DOHH2 (cell line): ENCODE data around the gene DYNC2H1.

ENCODE experiments used
- CTCF ChIP-seq: fragments of 200-600 bp; sonication (generic); IDR thresholded peaks from one replicate; pipeline ENCODE4 v1.5.1; 2014; ENCODE audit warnings: antibody characterized with exemption, mild to moderate bottlenecking, low read depth, low read length; ENCODE audit not compliant: poor library complexity, severe bottlenecking
- EZH2phosphoT487 ChIP-seq: fragments of 200-600 bp; sonication (generic); IDR thresholded peaks from 2 replicates; pipeline ENCODE4 v1.6.1; 2017; ENCODE audit warnings: borderline replicate concordance, mild to moderate bottlenecking, antibody characterized with exemption, low read length, moderate library complexity, mixed read lengths

- TF ChIP-seq CTCF (no peak), EZH2phosphoT487 (no peak)
Measured at GRCh38 chr11:103494491-103494890, 385.3 kb downstream of the DYNC2H1 start.
